Mesenchymal stem cell (in vitro differentiated cells and primary cell): ENCODE data around the gene POGK. TPM values are rescaled to one million over a fixed set of nuclear protein-coding genes. Genes with fewer than 3 reads are reported as not detected.

Experiments used
- DNase-seq: peaks from one replicate; pipeline ENCODE4 v3.0.0-alpha.2; 2013
- H2AFZ ChIP-seq: one replicate; pipeline ENCODE4 v1.6.1; 2013; ENCODE audit warnings: low read depth, mild to moderate bottlenecking, control low read depth, inconsistent platforms, low read length, moderate library complexity
- H2AK5ac ChIP-seq: 2 replicates; pipeline ENCODE4 v1.6.1; 2013; ENCODE audit warnings: low read length, moderate library complexity, mild to moderate bottlenecking, inconsistent platforms; ENCODE audit not compliant: severe bottlenecking
- H2BK120ac ChIP-seq: one replicate; pipeline ENCODE4 v1.6.1; 2013; ENCODE audit warnings: low read depth, mild to moderate bottlenecking, inconsistent platforms, low read length, moderate library complexity
- H2BK12ac ChIP-seq, 2 experiments: one replicate each; pipeline ENCODE4 v1.6.1; 2013; ENCODE audit warnings: inconsistent platforms in 2 of 2, low read length in 2 of 2, mild to moderate bottlenecking in 2 of 2, moderate library complexity in 2 of 2, control low read depth in 1 of 2
- H2BK15ac ChIP-seq: one replicate; pipeline ENCODE4 v1.6.1; 2013; ENCODE audit warnings: mild to moderate bottlenecking, low read depth, inconsistent platforms; ENCODE audit not compliant: poor library complexity, severe bottlenecking
- H2BK5ac ChIP-seq: 2 replicates; pipeline ENCODE4 v1.6.1; 2013; ENCODE audit warnings: low read depth, mild to moderate bottlenecking, low read length, control low read depth, inconsistent platforms; ENCODE audit not compliant: poor library complexity, severe bottlenecking
- H3K14ac ChIP-seq, 2 experiments: one replicate each; pipeline ENCODE4 v1.6.1; 2013; ENCODE audit warnings: inconsistent platforms in 2 of 2, low read length in 2 of 2, control low read depth in 1 of 2, mild to moderate bottlenecking in 1 of 2, moderate library complexity in 1 of 2
- H3K18ac ChIP-seq, 2 experiments: one replicate each; pipeline ENCODE4 v1.6.1; 2013; ENCODE audit warnings: inconsistent platforms in 2 of 2, low read length in 2 of 2, control low read depth in 1 of 2, low read depth in 1 of 2, mild to moderate bottlenecking in 1 of 2
- H3K23ac ChIP-seq, 2 experiments: one replicate each; pipeline ENCODE4 v1.6.1; 2013; ENCODE audit warnings: inconsistent platforms in 2 of 2, low read length in 2 of 2, mild to moderate bottlenecking in 2 of 2, moderate library complexity in 2 of 2, control low read depth in 1 of 2
- H3K27ac ChIP-seq: 2 replicates; pipeline ENCODE4 v1.5.1; 2013; ENCODE audit warnings: mild to moderate bottlenecking, moderate library complexity, low read length, control low read depth, inconsistent platforms; ENCODE audit not compliant: poor library complexity, severe bottlenecking
- H3K27me3 ChIP-seq, 2 experiments: 2 replicates each; pipeline versions ENCODE4 v1.6.1 to v1.7.0; 2013; ENCODE audit warnings: low read length in 2 of 2, mild to moderate bottlenecking in 2 of 2, moderate library complexity in 2 of 2, control low read depth in 1 of 2, inconsistent platforms in 1 of 2; ENCODE audit not compliant: control insufficient read depth in 1 of 2, insufficient read depth in 1 of 2
- H3K36me3 ChIP-seq, 2 experiments: 2 replicates each; pipeline versions ENCODE4 v1.6.1 to v1.7.0; 2013; ENCODE audit warnings: low read length in 2 of 2, control low read depth in 1 of 2, inconsistent platforms in 1 of 2, low read depth in 1 of 2, mild to moderate bottlenecking in 1 of 2; ENCODE audit not compliant: insufficient read depth in 2 of 2, control insufficient read depth in 1 of 2
- H3K4ac ChIP-seq, 2 experiments: one replicate each; pipeline ENCODE4 v1.6.1; 2013; ENCODE audit warnings: inconsistent platforms in 2 of 2, low read length in 2 of 2, mild to moderate bottlenecking in 2 of 2, moderate library complexity in 2 of 2, control low read depth in 1 of 2, low read depth in 1 of 2
- H3K4me1 ChIP-seq: 2 replicates; pipeline ENCODE4 v1.6.1; 2013; ENCODE audit warnings: low read depth, low read length, control low read depth; ENCODE audit not compliant: control insufficient read depth, insufficient read depth
- H3K4me2 ChIP-seq: 2 replicates; pipeline ENCODE4 v1.6.1; 2013; ENCODE audit warnings: low read length, mild to moderate bottlenecking, inconsistent platforms; ENCODE audit not compliant: poor library complexity, severe bottlenecking
- H3K4me3 ChIP-seq, 2 experiments: 2 replicates each; pipeline versions ENCODE4 v1.5.1 to v1.7.0; 2013; ENCODE audit warnings: low read length in 2 of 2, mild to moderate bottlenecking in 2 of 2, control low read depth in 1 of 2, low read depth in 1 of 2; ENCODE audit not compliant: insufficient read depth in 1 of 2
- H3K79me1 ChIP-seq: replicated peaks from 2 replicates; pipeline ENCODE4 v1.6.1; 2013; ENCODE audit warnings: mild to moderate bottlenecking, control low read depth, low read length, inconsistent platforms; ENCODE audit not compliant: poor library complexity, severe bottlenecking
- H3K9ac ChIP-seq: 2 replicates; pipeline ENCODE4 v1.7.0; 2013; ENCODE audit warnings: mild to moderate bottlenecking, low read length, moderate library complexity
- H3K9me3 ChIP-seq: 2 replicates; pipeline ENCODE4 v1.7.0; 2013; ENCODE audit warnings: mild to moderate bottlenecking, low read length; ENCODE audit not compliant: control insufficient read depth
- H4K8ac ChIP-seq: one replicate; pipeline ENCODE4 v1.6.1; 2013; ENCODE audit warnings: inconsistent platforms, mild to moderate bottlenecking, low read length, moderate library complexity
- H4K91ac ChIP-seq: one replicate; pipeline ENCODE4 v1.6.1; 2013; ENCODE audit warnings: mild to moderate bottlenecking, low read length, inconsistent platforms
- WGBS: methylation state at CpG from one replicate; pipeline ENCODE4 v1.1.7; 2013; ENCODE audit warnings: mixed read lengths; 5-methylcytosine and 5-hydroxymethylcytosine counted together
- polyA plus RNA-seq, 2 experiments: library from polyadenylated mRNA; stranded (reverse); fragments of 200-250 nt; gene quantifications; one replicate each; pipeline ENCODE4 v1.2.3, GENCODE V29; 2013

POGK gene
- polyA plus RNA-seq (2013, experiment 1 of 2), result 17.4 TPM
- 17.7 TPM for polyA plus RNA-seq (2013, experiment 2 of 2)

- 2% methylated on average over 41 of the region's 63 CpGs for WGBS
- Histone ChIP-seq H2BK12ac (peak within 1 kb of the TSS in 1 of 2 experiments; percentile 38), H2BK5ac (no peak within 1 kb of the TSS), H3K18ac (peak within 1 kb of the TSS; percentile 71 to 91), H2BK15ac (no peak within 1 kb of the TSS), H2BK120ac (peak within 1 kb of the TSS; percentile 68), H4K8ac (peak within 1 kb of the TSS; percentile 79), H3K9me3 (no peaks in the 10 kb centered on the region), H3K79me1 (peaks cover 27% of the 10 kb centered on the region), H3K4ac (peak within 1 kb of the TSS; percentile 20 to 97), H3K27me3 (peaks cover 0 to 8% of the 10 kb centered on the region in 2 experiments), H3K4me3 (peak within 1 kb of the TSS; percentile 69 to 83), H3K27ac (peak within 1 kb of the TSS; percentile 59), H3K9ac (peak within 1 kb of the TSS; percentile 88), H2AFZ (peak within 1 kb of the TSS; percentile 43), H4K91ac (peak within 1 kb of the TSS; percentile 74), H2AK5ac (no peak within 1 kb of the TSS), H3K23ac (no peak within 1 kb of the TSS), H3K14ac (no peak within 1 kb of the TSS), H3K4me1 (peaks cover 26% of the 10 kb centered on the region), H3K4me2 (peak within 1 kb of the TSS; percentile 74), H3K36me3 (peaks cover 27 to 32% of the 10 kb centered on the region in 2 experiments)
- DNase-seq, result peak; percentile 92
These were observed at the start of gene POGK for GRCh38 chr1:166838766-166839599. Gene POGK (plus strand): TSS chr1:166839475. CDS start chr1:166840957, 1,482 bp downstream.

GRCh38 chr1:166796620-166797236, 42.5 kb upstream of the POGK start:
- Histone ChIP-seq H3K14ac (no peak overlapping the region), H3K4me2 (no peak overlapping the region), H4K91ac (no peak overlapping the region), H2BK5ac (no peak overlapping the region), H3K79me1 (no peaks in the 10 kb centered on the region), H3K18ac (no peak overlapping the region), H2BK15ac (no peak overlapping the region), H3K9me3 (no peaks in the 10 kb centered on the region), H2BK120ac (no peak overlapping the region), H3K23ac (no peak overlapping the region), H2AFZ (no peak overlapping the region), H3K4ac (no peak overlapping the region), H3K36me3 (no peaks in the 10 kb centered on the region), H4K8ac (no peak overlapping the region), H3K27me3 (no peaks in the 10 kb centered on the region), H3K4me3 (no peak overlapping the region), H2BK12ac (no peak overlapping the region), H3K4me1 (no peaks in the 10 kb centered on the region), H2AK5ac (no peak overlapping the region), H3K27ac (no peak overlapping the region), H3K9ac (no peak overlapping the region)
- DNase-seq, result no peak
- WGBS, result 90% methylated on average over 23 of the region's 23 CpGs

- no peak overlapping the region for H3K4me3 ChIP-seq
- no peak overlapping the region for H4K91ac ChIP-seq
- H3K9me3 ChIP-seq, result no peaks in the 10 kb centered on the region
- no peak overlapping the region for H2BK12ac ChIP-seq
- H3K9ac ChIP-seq, result no peak overlapping the region
- H3K79me1 ChIP-seq, result no peaks in the 10 kb centered on the region
- no peak overlapping the region for H2AK5ac ChIP-seq
- no peaks in the 10 kb centered on the region for H3K36me3 ChIP-seq
- no peak overlapping the region for H3K23ac ChIP-seq
- H3K14ac ChIP-seq, result no peak overlapping the region
- no peak overlapping the region for H3K18ac ChIP-seq
- no peak overlapping the region for H2AFZ ChIP-seq
- H3K4me1 ChIP-seq, result no peaks in the 10 kb centered on the region
- H3K4ac ChIP-seq, result no peak overlapping the region
- H2BK5ac ChIP-seq, result no peak overlapping the region
- WGBS, result 84% methylated on average over 2 of the region's 2 CpGs
- H2BK120ac ChIP-seq, result no peak overlapping the region
- H2BK15ac ChIP-seq, result no peak overlapping the region
- no peak overlapping the region for H3K4me2 ChIP-seq
- H3K27ac ChIP-seq, result no peak overlapping the region
- no peaks in the 10 kb centered on the region for H3K27me3 ChIP-seq
- no peak for DNase-seq
- no peak overlapping the region for H4K8ac ChIP-seq
These were observed 30.3 kb upstream of the POGK start for GRCh38 chr1:166808952-166809351.

- Histone ChIP-seq H3K27me3 (no peaks in the 10 kb centered on the region), H3K4me1 (no peaks in the 10 kb centered on the region), H4K8ac (no peak overlapping the region), H3K23ac (no peak overlapping the region), H2AK5ac (no peak overlapping the region), H3K36me3 (no peaks in the 10 kb centered on the region), H3K79me1 (no peaks in the 10 kb centered on the region), H3K9me3 (no peaks in the 10 kb centered on the region), H3K18ac (no peak overlapping the region), H2BK5ac (no peak overlapping the region), H4K91ac (no peak overlapping the region), H3K14ac (no peak overlapping the region), H2AFZ (no peak overlapping the region), H3K4ac (no peak overlapping the region), H3K4me3 (no peak overlapping the region), H3K9ac (no peak overlapping the region), H2BK15ac (no peak overlapping the region), H2BK12ac (no peak overlapping the region), H3K27ac (no peak overlapping the region), H3K4me2 (no peak overlapping the region), H2BK120ac (no peak overlapping the region)
- 56% methylated on average over 2 of the region's 2 CpGs for WGBS
- DNase-seq, result no peak
These were observed 27.6 kb upstream of the POGK start for GRCh38 chr1:166811691-166812090.
